Small intestine (tissue), 7 donors: ENCODE results near the gene CXCR5. TPM values are rescaled to one million over a fixed set of nuclear protein-coding genes. Genes with fewer than 3 reads are reported as not detected.

Source experiments
- DNase-seq, 2 donors: peaks; one replicate each; pipeline versions ENCODE4 v3.0.0 to v3.0.0-alpha.2; 2013
- FAIRE-seq: peaks from 2 replicates; lab custom pipeline; 2012; peaks lifted over from hg19 to GRCh38; lab: Jason Lieb, UNC
- H3K27ac ChIP-seq, 3 donors: one replicate each; pipeline ENCODE4 v1.5.1; 2013; ENCODE audit warnings: low read length in 2 of 3, mild to moderate bottlenecking in 2 of 3, control low read depth in 1 of 3, inconsistent platforms in 1 of 3, low read depth in 1 of 3, moderate library complexity in 1 of 3
- H3K27me3 ChIP-seq, 3 donors: one replicate each; pipeline ENCODE4 v1.6.1; 2013; ENCODE audit warnings: low read length in 3 of 3, inconsistent platforms in 1 of 3; ENCODE audit not compliant: control insufficient read depth in 3 of 3, insufficient read depth in 3 of 3
- H3K36me3 ChIP-seq, 3 donors: one replicate each; pipeline ENCODE4 v1.6.1; 2013; ENCODE audit warnings: low read length in 3 of 3, inconsistent platforms in 1 of 3, low read depth in 1 of 3, mild to moderate bottlenecking in 1 of 3, moderate library complexity in 1 of 3; ENCODE audit not compliant: control insufficient read depth in 3 of 3, insufficient read depth in 2 of 3
- H3K4me1 ChIP-seq, 3 donors: one replicate each; pipeline ENCODE4 v1.6.1; 2013; ENCODE audit warnings: low read length in 2 of 3, inconsistent platforms in 1 of 3, low read depth in 1 of 3, mild to moderate bottlenecking in 1 of 3, moderate library complexity in 1 of 3; ENCODE audit not compliant: control insufficient read depth in 3 of 3, insufficient read depth in 2 of 3
- H3K4me3 ChIP-seq, 3 donors: one replicate each; pipeline ENCODE4 v1.5.1; 2013; ENCODE audit warnings: low read length in 3 of 3, control low read depth in 1 of 3, inconsistent platforms in 1 of 3, low read depth in 1 of 3, mild to moderate bottlenecking in 1 of 3, moderate library complexity in 1 of 3
- H3K9me3 ChIP-seq, 2 donors: one replicate each; pipeline ENCODE4 v1.6.1; 2013; ENCODE audit warnings: low read depth in 1 of 2, low read length in 1 of 2; ENCODE audit not compliant: control insufficient read depth in 2 of 2, insufficient read depth in 1 of 2
- WGBS, 3 donors: extraction: QIAGEN DNeasy Blood & Tissue Kit; methylation state at CpG; one replicate each; pipeline ENCODE4 v1.1.7; 2013; 5-methylcytosine and 5-hydroxymethylcytosine counted together
- polyA plus RNA-seq, 4 donors: library from polyadenylated mRNA; stranded (reverse) in 3 of 4; unstranded in 1 of 4; fragments of 200-250 nt in 3 of 4; fragments of 120-200 nt in 1 of 4; gene quantifications; one replicate each; pipeline versions ENCODE4 v1.2.1 to v1.2.3, GENCODE V29; 2013
- donor health status: healthy with polysubstance abuse.
- donor health status: control.
- donor health status: control.
- donor health status: Bipolar disorder and iron deficiency.
- donor health status: healthy.

The CXCR5 gene
- polyA plus RNA-seq, 4 donors: 0.15 to 0.61 (median 0.38) TPM

GRCh38 chr11:118903204-118904015 lies 19.7 kb downstream of the CXCR5 start:
- Histone ChIP-seq H3K4me1 (peaks cover 0 to 15% (median 0%) of the 10 kb centered on the region in 3 donors), H3K9me3 (no peaks in the 10 kb centered on the region), H3K36me3 (peaks cover 14 to 97% (median 31%) of the 10 kb centered on the region in 3 donors), H3K27ac (no peak overlapping the region), H3K27me3 (no peaks in the 10 kb centered on the region), H3K4me3 (no peak overlapping the region)
- DNase-seq (no peak), FAIRE-seq (no peak)
- WGBS, 3 donors: 83 to 86% (median 84%) methylated on average over 21 of the region's 21 CpGs

- Histone ChIP-seq H3K9me3 (no peaks in the 10 kb centered on the region), H3K36me3 (peaks cover 9 to 71% (median 15%) of the 10 kb centered on the region in 3 donors), H3K4me3 (no peak overlapping the region), H3K27me3 (no peaks in the 10 kb centered on the region), H3K27ac (peak overlapping the region; percentile 16 to 36 (median 32)), H3K4me1 (peaks cover 6 to 50% (median 18%) of the 10 kb centered on the region in 3 donors)
- no peak for FAIRE-seq
- 41 to 52% (median 50%) methylated on average over 23 to 24 of the region's 24 CpGs for WGBS, 3 donors
- peak; percentile 89 to 91 for DNase-seq
Observed at GRCh38 chr11:118907051-118908042, 23.7 kb downstream of the CXCR5 start.

- no peak overlapping the region for H3K4me3 ChIP-seq
- H3K36me3 ChIP-seq: peaks cover under 1 to 66% (median 10%) of the 10 kb centered on the region in 3 donors
- no peaks in the 10 kb centered on the region for H3K9me3 ChIP-seq
- no peak overlapping the region for H3K27ac ChIP-seq
- no peak for FAIRE-seq
- peaks cover 13 to 60% (median 27%) of the 10 kb centered on the region in 3 donors for H3K4me1 ChIP-seq
- WGBS, 3 donors: 71 to 82% (median 78%) methylated on average over 13 of the region's 13 CpGs
- no peak for DNase-seq
- H3K27me3 ChIP-seq: no peaks in the 10 kb centered on the region
Observed at GRCh38 chr11:118908264-118908663, 24.6 kb downstream of the CXCR5 start.

GRCh38 chr11:118908901-118909618 lies 25.4 kb downstream of the CXCR5 start:
- 15 to 45% (median 28%) methylated on average over 11 to 17 of the region's 17 CpGs for WGBS, 3 donors
- Histone ChIP-seq H3K27ac (peak overlapping the region; percentile 62 to 98 (median 84)), H3K27me3 (no peaks in the 10 kb centered on the region), H3K9me3 (no peaks in the 10 kb centered on the region), H3K4me3 (peak overlapping the region in 1 of 3 donors; percentile 28), H3K36me3 (peaks cover 0 to 64% (median 6%) of the 10 kb centered on the region in 3 donors), H3K4me1 (peaks cover 21 to 67% (median 35%) of the 10 kb centered on the region in 3 donors)
- DNase-seq: peak in 1 of 2 donors; percentile 71
- no peak for FAIRE-seq

- FAIRE-seq (no peak), DNase-seq (no peak)
- 57 to 70% (median 65%) methylated on average over 20 to 21 of the region's 21 CpGs for WGBS, 3 donors
- peaks cover 23 to 74% (median 35%) of the 10 kb centered on the region in 3 donors for H3K4me1 ChIP-seq
- no peaks in the 10 kb centered on the region for H3K27me3 ChIP-seq
- H3K4me3 ChIP-seq: peak overlapping the region in 2 of 3 donors; percentile 28 to 44
- peak overlapping the region; percentile 62 to 98 (median 84) for H3K27ac ChIP-seq
- no peaks in the 10 kb centered on the region for H3K9me3 ChIP-seq
- H3K36me3 ChIP-seq: peaks cover 0 to 63% (median 4%) of the 10 kb centered on the region in 3 donors
Observed at GRCh38 chr11:118909619-118910308, 26.1 kb downstream of the CXCR5 start.

GRCh38 chr11:118910309-118911112 lies 26.8 kb downstream of the CXCR5 start:
- no peaks in the 10 kb centered on the region for H3K27me3 ChIP-seq
- peak overlapping the region in 2 of 3 donors; percentile 37 to 44 for H3K4me3 ChIP-seq
- no peak for FAIRE-seq
- H3K27ac ChIP-seq: peak overlapping the region; percentile 90 to 99 (median 98)
- H3K9me3 ChIP-seq: no peaks in the 10 kb centered on the region
- H3K4me1 ChIP-seq: peaks cover 23 to 81% (median 35%) of the 10 kb centered on the region in 3 donors
- DNase-seq: peak; percentile 61 to 66
- 7 to 18% (median 12%) methylated on average over 48 to 67 of the region's 67 CpGs for WGBS, 3 donors
- H3K36me3 ChIP-seq: peaks cover 0 to 62% (median 4%) of the 10 kb centered on the region in 3 donors
